GM19468 (cell line): ENCODE measurements around the gene SF3A1.

Experiments
- ATAC-seq: cut with Tn5 transposase; IDR thresholded peaks from one replicate; pipeline ENCODE4 v1.9.1; 2021; ENCODE audit warnings: mild to moderate bottlenecking, moderate library complexity, moderate number of reproducible peaks; ENCODE audit not compliant: unreplicated experiment; ENCODE audit errors: extremely low read depth

Gene SF3A1

GRCh38 chr22:30291058-30291892 lies 65.4 kb downstream of the SF3A1 start:
- no peak for ATAC-seq

- no peak for ATAC-seq
These were observed 66.2 kb downstream of the SF3A1 start for GRCh38 chr22:30290342-30291057.

- no peak for ATAC-seq
These were observed 66.7 kb downstream of the SF3A1 start for GRCh38 chr22:30289980-30290313.

- ATAC-seq = peak; percentile 27
These were observed 67.3 kb downstream of the SF3A1 start, which contains the start of gene CASTOR1 for GRCh38 chr22:30289141-30289979. CASTOR1 (minus strand) TSS chr22:30289505; CDS start chr22:30289497, 8 bp downstream.

GRCh38 chr22:30288419-30289140 lies 68.1 kb downstream of the SF3A1 start:
- no peak for ATAC-seq

GRCh38 chr22:30287648-30288418 lies 68.9 kb downstream of the SF3A1 start:
- no peak for ATAC-seq

- ATAC-seq = no peak
These were observed 69.7 kb downstream of the SF3A1 start for GRCh38 chr22:30286813-30287647.

- no peak for ATAC-seq
These were observed 70.4 kb downstream of the SF3A1 start for GRCh38 chr22:30286331-30286730.

- no peak for ATAC-seq
These were observed 70.9 kb downstream of the SF3A1 start for GRCh38 chr22:30285846-30286200.

GRCh38 chr22:30285176-30285845 lies 71.4 kb downstream of the SF3A1 start:
- no peak for ATAC-seq

- ATAC-seq = no peak
These were observed 72.0 kb downstream of the SF3A1 start for GRCh38 chr22:30284666-30285065.

- no peak for ATAC-seq
These were observed 72.5 kb downstream of the SF3A1 start for GRCh38 chr22:30284172-30284571.

GRCh38 chr22:30283342-30283741 lies 73.4 kb downstream of the SF3A1 start:
- no peak for ATAC-seq

- no peak for ATAC-seq
These were observed 74.1 kb downstream of the SF3A1 start for GRCh38 chr22:30282616-30283046.
